RWPE1 (cell line): ENCODE data around the gene TMEM106C.

Experiments used
- CTCF ChIA-PET: fragments of 350-600 bp; sonication (Branson Sonifier 250); formaldehyde crosslinking; extraction: SDS; loops from one replicate; lab custom pipeline; 2021; lab: Yijun Ruan, JAX
- POLR2A ChIA-PET: fragments of 400-600 bp; formaldehyde crosslinking; extraction: SDS; loops from one replicate; lab custom pipeline; 2020; ENCODE audit warnings: antibody characterized with exemption; ENCODE audit not compliant: low non-redundant PET; lab: Yijun Ruan, JAX
- DNase-seq: peaks from one replicate; pipeline ENCODE4 v3.0.0; 2012; ENCODE audit warnings: low spot score
- H3K27ac ChIP-seq: fragments of 450-650 bp; 2 replicates; pipeline ENCODE4 v1.5.1; 2017
- CTCF ChIP-seq: fragments of 450-650 bp; conservative IDR thresholded peaks from 2 replicates; pipeline ENCODE4 v1.5.1; 2017; ENCODE audit warnings: low read depth, mild to moderate bottlenecking

TMEM106C gene

GRCh38 chr12:47984331-47984801 is 21.0 kb downstream of the TMEM106C start:
- no peak overlapping the region for H3K27ac ChIP-seq
- no peak for DNase-seq
- TF ChIP-seq CTCF = no peak
- POLR2A ChIA-PET = no interaction called here
- CTCF ChIA-PET = no interaction called here

GRCh38 chr12:47985596-47986290 is 22.3 kb downstream of the TMEM106C start:
- ChIA-PET CTCF (no interaction called here), POLR2A (no interaction called here)
- H3K27ac ChIP-seq = no peak overlapping the region
- no peak for DNase-seq
- no peak for TF ChIP-seq CTCF

GRCh38 chr12:47986291-47986660 is 22.9 kb downstream of the TMEM106C start:
- ChIA-PET POLR2A (no interaction called here), CTCF (no interaction called here)
- no peak overlapping the region for H3K27ac ChIP-seq
- TF ChIP-seq CTCF = no peak
- DNase-seq = no peak

GRCh38 chr12:47986832-47987231 is 23.4 kb downstream of the TMEM106C start:
- no peak overlapping the region for H3K27ac ChIP-seq
- no peak for TF ChIP-seq CTCF
- ChIA-PET CTCF (no interaction called here), POLR2A (no interaction called here)
- DNase-seq = no peak

GRCh38 chr12:47987411-47988072 is 24.1 kb downstream of the TMEM106C start:
- ChIA-PET POLR2A (no interaction called here), CTCF (interaction anchor here (0.6 kb wide), 1 partner anchor 24 kb away, joined by 3 read pairs; the partner anchor contains the start of gene TMEM106C)
- no peak for DNase-seq
- TF ChIP-seq CTCF = no peak
- H3K27ac ChIP-seq = no peak overlapping the region

- TF ChIP-seq CTCF = no peak
- no peak for DNase-seq
- H3K27ac ChIP-seq = no peak overlapping the region
- CTCF ChIA-PET = interaction anchor here (0.6 kb wide), 1 partner anchor 25 kb away, joined by 3 read pairs; the partner anchor contains the start of gene TMEM106C
- POLR2A ChIA-PET = no interaction called here
These were observed 25.0 kb downstream of the TMEM106C start for GRCh38 chr12:47988073-47989022.
